Mucosa of descending colon (tissue), 3 donors: Measurements from ENCODE around the gene PRKG1. TPM values are rescaled to one million over a fixed set of nuclear protein-coding genes. Genes with fewer than 3 reads are reported as not detected.
A peak's percentile ranks its signal among the peaks of the same experiment; 100 is the strongest.

Experiments used
- ATAC-seq: fragments of 200-7000 bp; cut with Tn5 transposase; one replicate; pipeline ENCODE4 v1.9.1; 2020; ENCODE audit warnings: mild to moderate bottlenecking, moderate library complexity
- DNase-seq, 3 donors: peaks; one replicate each; pipeline ENCODE4 v3.0.0-alpha.2; 2020
- H3K36me3 ChIP-seq: fragments of 200-600 bp; one replicate; pipeline ENCODE4 v1.8.0; 2021; ENCODE audit warnings: low read depth, mild to moderate bottlenecking
- H3K4me1 ChIP-seq: fragments of 200-600 bp; one replicate; pipeline ENCODE4 v1.8.0; 2021; ENCODE audit warnings: low read depth, mild to moderate bottlenecking
- H3K4me3 ChIP-seq: fragments of 200-600 bp; one replicate; pipeline ENCODE4 v1.8.0; 2021; ENCODE audit warnings: mild to moderate bottlenecking
- H3K9me3 ChIP-seq: fragments of 200-600 bp; one replicate; pipeline ENCODE4 v1.8.0; 2021; ENCODE audit warnings: mild to moderate bottlenecking
- CTCF ChIP-seq: fragments of 200-600 bp; IDR thresholded peaks from one replicate; pipeline ENCODE4 v1.8.0; 2022; ENCODE audit warnings: antibody characterized with exemption, mild to moderate bottlenecking
- intact Hi-C, 2 donors: fragments of 100-400 bp; cut with DNase I in 1 of 2; cut with micrococcal nuclease in 1 of 2; formaldehyde crosslinking; loops; one replicate each; pipeline versions ENCODE4 v1.11.0 to v1.11.1; 2022; cut with DNase I, micrococcal nuclease
- total RNA-seq, 3 donors: library from RNA; stranded (reverse); fragmentation: NEBNext Ultra II Directional in 2 of 3; extraction: Animal tissue kit (Norgen Biotek cat#: 25700) in 2 of 3; gene quantifications; one replicate each; pipeline versions ENCODE4 v1.2.1 to v1.2.4, GENCODE V29; 2021 to 2023
- donor health status: DM: no; HTN: no; CAD: no; lungs with moderate emphysema.
- donor health status: DM: no; HTN: no; CAD: no.
- donor health status: DM: no; HTN: yes; CAD: no.

The PRKG1 gene
- total RNA-seq, 3 donors from 2014 or later: 17.1 to 55.6 (median 21.1) TPM

GRCh38 chr10:51072210-51072609 lies 2.1 kb upstream of the PRKG1 start:
- H3K9me3 ChIP-seq: no peaks in the 10 kb centered on the region
- ATAC-seq: no peak
- H3K4me1 ChIP-seq: no peaks in the 10 kb centered on the region
- intact Hi-C loops: loop anchor here in 1 of 2 donors (10.0 kb wide), 1 partner anchor 353 kb away; no protein-coding TSS in a partner anchor
- no peak for DNase-seq
- TF ChIP-seq CTCF: no peak
- no peaks in the 10 kb centered on the region for H3K36me3 ChIP-seq
- no peak overlapping the region for H3K4me3 ChIP-seq

GRCh38 chr10:51072921-51073434 lies 1.3 kb upstream of the PRKG1 start:
- no peak for TF ChIP-seq CTCF
- H3K9me3 ChIP-seq: no peaks in the 10 kb centered on the region
- H3K36me3 ChIP-seq: no peaks in the 10 kb centered on the region
- no peak for ATAC-seq
- intact Hi-C loops: loop anchor here in 1 of 2 donors (10.0 kb wide), 1 partner anchor 352 kb away; no protein-coding TSS in a partner anchor
- H3K4me3 ChIP-seq: no peak overlapping the region
- no peaks in the 10 kb centered on the region for H3K4me1 ChIP-seq
- DNase-seq: no peak

- TF ChIP-seq CTCF: no peak
- peak in 2 of 3 donors; percentile 35 to 52 for DNase-seq
- no peaks in the 10 kb centered on the region for H3K9me3 ChIP-seq
- peak; percentile 59 for ATAC-seq
- intact Hi-C loops: loop anchor here in 1 of 2 donors (10.0 kb wide), 1 partner anchor 351 kb away; no protein-coding TSS in a partner anchor
- H3K36me3 ChIP-seq: no peaks in the 10 kb centered on the region
- no peaks in the 10 kb centered on the region for H3K4me1 ChIP-seq
- H3K4me3 ChIP-seq: peak overlapping the region; percentile 13
Measured at GRCh38 chr10:51073453-51074237, 642 bp upstream of the PRKG1 start.

- intact Hi-C loops: loop anchor here in 1 of 2 donors (10.0 kb wide), 1 partner anchor 350 kb away; no protein-coding TSS in a partner anchor
- no peaks in the 10 kb centered on the region for H3K4me1 ChIP-seq
- H3K9me3 ChIP-seq: no peaks in the 10 kb centered on the region
- ATAC-seq: no peak
- peak overlapping the region; percentile 13 for H3K4me3 ChIP-seq
- no peak for DNase-seq
- no peaks in the 10 kb centered on the region for H3K36me3 ChIP-seq
- no peak for TF ChIP-seq CTCF
Measured at GRCh38 chr10:51075043-51075872, 971 bp downstream of the PRKG1 start.

- H3K4me3 ChIP-seq: no peak overlapping the region
- intact Hi-C loops: loop anchor here in 1 of 2 donors (10.0 kb wide), 1 partner anchor 349 kb away; no protein-coding TSS in a partner anchor
- H3K4me1 ChIP-seq: no peaks in the 10 kb centered on the region
- no peaks in the 10 kb centered on the region for H3K36me3 ChIP-seq
- TF ChIP-seq CTCF: no peak
- no peak for DNase-seq
- H3K9me3 ChIP-seq: no peaks in the 10 kb centered on the region
- no peak for ATAC-seq
Measured at GRCh38 chr10:51075873-51076229, 1.6 kb downstream of the PRKG1 start.
